Activated naive CD4-positive, alpha-beta T cell (primary cell): ENCODE measurements around the gene GOLGA7B.

Experiments
- DNase-seq, 4 experiments: peaks; one replicate each; lab custom pipeline; 2025; lab: John Stamatoyannopoulos, UW

Gene GOLGA7B

DNA sequence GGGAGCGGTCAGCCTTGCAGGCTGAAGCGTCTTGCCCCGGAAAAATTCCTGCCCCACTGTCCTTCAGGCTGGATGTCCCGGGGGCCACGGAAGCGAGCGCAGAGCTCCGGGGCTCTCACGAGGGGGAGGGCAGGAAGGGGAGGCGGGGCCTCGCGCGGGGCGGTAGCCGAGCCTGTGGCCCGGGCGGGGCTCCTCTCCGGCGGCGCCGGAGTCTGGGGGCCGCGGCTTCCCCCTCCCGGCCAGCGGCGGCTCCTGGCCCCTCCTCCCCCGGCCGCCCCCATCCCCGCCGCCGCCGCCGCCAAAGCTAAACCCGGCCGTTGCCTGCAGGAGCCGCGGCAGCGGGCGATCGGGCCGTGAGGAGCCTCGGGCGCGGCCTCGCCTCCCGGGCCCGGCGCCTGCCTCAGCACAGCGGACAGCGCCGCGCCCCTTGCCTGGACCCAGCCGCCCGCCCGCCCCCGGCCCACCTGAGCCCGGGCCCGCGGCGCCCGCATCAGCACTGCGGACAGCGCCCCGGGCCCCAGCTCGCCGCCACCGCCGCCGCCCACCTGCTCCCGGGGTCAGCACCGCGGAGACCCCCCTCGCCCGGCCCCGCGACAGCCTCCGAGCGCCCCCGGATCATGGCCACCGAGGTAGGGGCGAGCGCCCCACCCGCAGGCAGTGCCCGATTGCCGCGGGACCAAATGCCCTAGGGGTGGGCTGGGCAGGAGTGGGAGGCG, at the start of gene GOLGA7B:
Gene GOLGA7B (plus strand): TSS at position 157 of the 716 bp plus-strand sequence. CDS start 461 bp downstream, at position 618.
- DNase-seq: peak in 2 of 4 experiments; percentile 46 to 65

- no peak for DNase-seq
These were observed 49.2 kb upstream of the GOLGA7B start for GRCh38 chr10:97800474-97800873.

- DNase-seq: no peak
These were observed 48.2 kb upstream of the GOLGA7B start for GRCh38 chr10:97801422-97801821.

- no peak for DNase-seq
These were observed 44.4 kb upstream of the GOLGA7B start for GRCh38 chr10:97805096-97805884.

DNA sequence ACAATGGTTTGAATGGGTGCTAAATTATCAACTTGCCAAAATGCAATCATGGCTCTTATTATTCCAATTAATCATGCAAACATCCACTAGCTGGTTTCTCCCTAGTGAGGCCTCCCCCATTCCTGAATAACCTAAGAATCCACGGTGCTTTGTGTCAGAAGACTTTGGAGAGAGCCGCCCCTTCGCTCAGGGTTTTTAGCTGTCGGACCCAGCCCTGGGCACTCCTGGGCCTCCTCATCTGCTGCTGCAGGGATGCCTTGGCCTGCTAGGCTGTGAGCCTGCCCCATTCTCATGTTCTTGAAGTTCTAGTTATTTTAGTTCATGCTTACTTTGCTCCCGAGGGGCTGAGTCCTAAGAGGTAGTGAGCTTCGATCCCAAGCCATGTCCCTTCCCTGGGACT, 43.7 kb upstream of the GOLGA7B start:
- DNase-seq: no peak

DNA sequence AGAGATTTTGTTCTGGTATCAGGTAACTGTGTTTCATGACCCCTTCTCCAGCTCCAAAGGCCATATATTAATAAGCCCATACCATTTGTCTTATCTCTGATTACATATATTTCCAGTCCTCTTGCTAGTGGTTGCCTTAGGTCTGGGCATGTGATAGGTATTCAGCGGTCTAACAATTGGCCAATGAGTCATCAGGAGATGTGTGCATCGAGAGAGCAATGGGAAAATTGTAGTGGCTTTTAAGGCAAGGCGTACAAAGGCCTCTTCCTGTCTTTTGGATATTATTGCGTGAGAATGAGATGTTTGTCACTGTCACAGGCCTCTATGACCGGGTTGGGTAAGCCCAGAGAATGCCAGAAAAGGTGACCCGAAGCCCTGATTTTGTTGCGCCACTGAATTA, 39.2 kb upstream of the GOLGA7B start:
- DNase-seq: no peak

DNA sequence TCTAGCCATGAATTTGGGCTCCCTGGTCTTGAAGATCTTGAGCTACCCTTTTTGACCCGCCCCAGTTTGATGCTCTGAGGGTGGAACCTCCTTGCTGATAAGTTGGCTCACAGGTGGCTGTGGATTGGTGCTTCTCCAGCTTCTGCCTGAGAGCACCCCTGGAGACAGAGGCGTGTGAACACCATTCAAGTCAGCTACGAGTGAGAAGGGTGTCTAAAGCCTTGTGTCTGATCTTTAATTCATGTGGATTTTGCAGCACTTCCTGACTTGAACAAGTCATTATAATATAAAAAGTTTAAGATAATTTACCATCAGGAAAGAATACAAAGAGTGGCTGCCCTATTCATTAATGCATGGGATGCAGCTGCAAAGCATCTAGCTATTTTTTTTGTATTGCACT, 37.7 kb upstream of the GOLGA7B start:
- no peak for DNase-seq

GRCh38 chr10:97812696-97813095, 36.9 kb upstream of the GOLGA7B start:
- DNase-seq: no peak

DNA sequence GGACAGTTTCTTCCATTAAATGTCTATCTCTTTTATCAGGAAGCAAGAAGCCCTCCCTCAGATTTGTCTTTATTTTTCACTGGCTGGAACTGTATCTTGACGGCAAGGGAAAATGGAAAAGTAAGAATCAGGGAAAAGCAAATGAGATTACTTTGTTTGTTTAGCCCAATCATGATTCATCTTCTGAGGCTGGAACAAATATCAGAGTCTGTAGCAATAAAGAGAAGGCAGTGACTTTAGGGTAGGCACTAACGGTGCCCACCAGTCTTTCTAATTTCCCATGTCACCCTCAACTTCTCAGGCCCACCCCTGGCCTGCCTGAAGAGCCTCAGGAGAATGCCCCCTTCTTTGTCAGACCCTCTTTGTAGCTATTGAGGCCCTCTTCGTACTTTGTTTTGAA, 36.3 kb upstream of the GOLGA7B start:
- no peak for DNase-seq

GRCh38 chr10:97814996-97815395, 34.6 kb upstream of the GOLGA7B start:
- DNase-seq: no peak

DNA sequence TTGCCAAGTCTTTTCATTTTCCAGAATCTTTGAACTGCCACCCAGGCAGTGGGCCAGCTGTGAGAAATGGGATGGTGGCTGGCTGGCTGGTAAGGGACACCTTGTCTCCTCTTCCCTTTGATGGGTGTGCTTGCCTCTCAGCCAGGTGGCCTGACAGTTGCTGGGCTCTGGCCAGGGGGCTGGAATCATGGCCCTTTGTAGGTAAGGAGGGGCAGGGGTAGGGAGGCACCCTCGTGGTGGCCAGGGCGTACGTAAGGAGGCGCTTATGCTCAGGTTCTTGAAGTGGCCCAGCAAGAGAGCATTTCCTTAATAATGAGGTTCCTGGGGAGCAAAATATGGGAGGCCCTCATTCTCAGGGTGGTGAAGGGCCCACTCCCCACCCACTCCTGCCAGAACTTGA, 33.0 kb upstream of the GOLGA7B start:
- DNase-seq: no peak

GRCh38 chr10:97818572-97818971, 31.1 kb upstream of the GOLGA7B start:
- no peak for DNase-seq

GRCh38 chr10:97820096-97820704, 29.4 kb upstream of the GOLGA7B start:
- DNase-seq: no peak

DNA sequence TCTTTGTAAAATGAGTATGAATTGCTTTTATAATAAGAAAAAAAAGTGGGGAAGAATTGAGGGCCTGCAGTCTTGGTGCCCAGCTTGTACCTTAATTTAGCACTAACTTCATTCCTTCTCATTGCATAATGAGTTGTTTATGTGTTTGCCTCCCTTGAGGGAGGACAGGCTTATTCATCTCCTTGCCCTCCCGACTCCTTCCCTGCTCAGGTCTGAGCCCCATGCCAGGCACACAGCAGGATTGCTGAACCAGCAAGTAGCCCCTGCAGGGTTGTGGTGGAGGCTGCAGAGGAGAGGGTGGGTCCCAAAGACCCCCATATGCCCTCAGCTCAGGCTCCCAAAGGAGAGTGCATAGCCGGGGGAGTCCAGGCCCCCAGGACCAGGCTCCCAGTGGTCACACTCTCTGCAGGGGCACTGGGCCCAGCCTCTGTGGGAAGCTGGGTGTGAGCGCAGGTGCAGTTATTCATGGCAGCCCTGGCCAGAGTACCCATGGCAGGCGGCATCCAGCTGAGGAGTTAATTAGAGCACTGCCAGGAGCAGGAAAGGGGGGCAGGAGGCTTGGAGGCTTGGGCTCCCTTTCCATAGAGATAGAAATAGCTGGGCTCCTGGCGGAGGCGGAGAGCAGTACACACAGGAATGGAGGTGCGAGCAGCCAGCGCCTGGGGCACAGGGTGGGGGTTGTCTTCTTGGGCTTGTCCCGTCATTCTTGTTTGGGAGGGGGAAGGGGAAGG, 28.2 kb upstream of the GOLGA7B start:
- DNase-seq: no peak

DNA sequence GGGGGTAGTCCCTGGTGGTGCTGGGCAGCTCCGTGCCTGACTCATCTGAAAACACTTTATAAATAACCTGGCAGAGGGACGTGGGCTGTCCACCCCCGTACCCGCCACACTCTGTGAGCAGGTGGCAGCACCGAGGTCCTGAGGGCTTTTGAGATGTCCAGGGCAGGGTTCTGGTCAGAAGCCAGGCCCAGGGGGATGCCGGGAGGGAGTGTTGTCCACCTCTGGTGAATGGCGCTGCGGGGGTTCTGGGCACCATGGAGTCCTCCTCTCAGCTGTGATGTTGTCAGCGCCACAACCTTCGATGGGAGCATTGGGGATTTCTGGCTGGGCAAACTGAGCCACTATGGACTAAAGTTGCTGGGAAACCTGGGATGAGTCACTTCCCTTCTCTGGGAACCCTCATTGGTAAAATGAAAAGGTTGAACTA, 27.4 kb upstream of the GOLGA7B start:
- DNase-seq: no peak

DNA sequence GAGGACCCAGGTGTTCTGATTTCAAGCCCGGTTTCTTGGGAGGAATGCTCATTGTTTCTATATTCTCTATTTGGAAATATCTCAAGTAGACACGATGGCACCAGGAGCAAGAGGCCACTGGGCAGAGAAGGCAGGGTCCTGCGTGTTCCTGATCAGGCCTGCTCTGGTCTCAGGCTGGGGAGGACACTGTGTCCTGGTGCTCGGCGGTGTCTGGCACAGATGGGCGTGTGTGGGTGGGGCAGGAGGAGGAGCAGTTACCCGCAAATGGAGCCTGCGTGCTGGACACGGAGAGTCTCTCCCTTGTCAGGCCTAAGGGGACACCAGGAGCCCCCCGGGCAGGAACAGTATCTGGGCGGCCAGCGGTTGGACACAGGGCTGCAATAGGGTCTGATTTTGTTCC, 25.9 kb upstream of the GOLGA7B start:
- DNase-seq: no peak

- no peak for DNase-seq
These were observed 24.5 kb upstream of the GOLGA7B start for GRCh38 chr10:97825020-97825760.

DNA sequence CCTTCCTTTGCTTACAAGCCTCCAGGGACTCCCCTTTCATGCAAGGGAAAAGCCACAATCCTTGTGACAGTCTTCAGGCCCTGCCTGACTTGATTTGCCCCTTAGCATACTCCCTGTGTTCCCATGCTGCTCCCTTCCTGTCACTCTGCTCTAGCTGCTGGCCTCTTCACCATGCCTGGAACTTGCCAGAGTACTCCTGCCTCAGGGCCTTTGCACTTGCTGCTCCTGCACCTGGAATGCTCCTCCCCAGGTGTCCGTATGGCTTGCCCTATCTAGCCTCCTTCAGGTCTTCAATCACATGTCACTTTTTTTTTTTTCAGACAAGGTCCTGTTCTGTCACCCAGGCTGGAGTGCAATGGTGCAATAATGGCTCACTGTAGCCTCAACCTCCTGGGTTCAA, 22.8 kb upstream of the GOLGA7B start:
- no peak for DNase-seq

DNA sequence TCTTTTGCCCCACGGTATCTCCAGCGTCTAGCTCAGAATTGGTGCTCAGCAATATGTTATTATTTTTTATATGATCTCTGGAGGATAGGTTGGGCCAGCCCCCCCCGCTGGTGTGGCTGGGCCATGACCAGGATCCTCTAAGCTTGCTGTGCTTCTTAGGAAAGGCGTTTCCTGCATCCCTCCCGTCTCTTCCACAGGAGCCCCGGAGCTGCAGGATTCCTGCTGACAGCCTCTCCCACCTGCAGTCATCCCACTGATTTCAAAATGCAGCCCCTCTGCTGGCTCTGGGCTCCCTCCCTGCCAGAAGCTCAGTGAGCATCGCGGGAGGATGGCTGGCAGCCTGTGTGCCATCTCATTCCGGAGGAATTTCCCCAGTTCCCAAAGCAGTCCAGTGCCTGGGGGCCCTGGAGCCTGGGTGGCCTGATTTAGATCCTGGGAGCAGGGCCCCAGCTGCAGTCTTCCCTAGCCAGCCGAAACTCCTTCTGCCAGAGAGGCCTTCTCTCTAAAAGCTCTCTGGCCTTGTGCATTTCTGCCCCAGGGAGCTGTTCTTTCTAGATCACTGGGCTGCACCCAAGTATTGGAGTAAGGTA, 21.8 kb upstream of the GOLGA7B start:
- DNase-seq: no peak

DNA sequence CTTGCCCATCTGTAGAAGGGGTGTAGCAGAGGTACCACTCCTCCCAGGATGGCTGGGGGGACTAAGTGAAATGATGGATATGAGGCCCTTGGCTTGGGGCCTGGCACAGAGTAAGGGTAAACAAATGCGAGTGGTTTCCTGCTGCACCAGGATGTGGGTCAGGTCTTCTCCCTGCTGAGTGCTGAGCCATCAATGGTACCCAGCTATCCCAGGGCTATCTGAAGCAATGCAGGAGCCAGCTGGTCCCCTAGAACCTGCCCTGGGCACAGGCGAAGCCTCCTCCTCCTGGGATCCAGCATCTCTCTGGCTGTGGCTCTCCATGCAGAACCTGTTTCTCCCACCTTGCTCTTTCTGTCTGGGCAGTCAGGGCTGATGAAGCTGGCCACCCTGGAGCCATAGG, 20.9 kb upstream of the GOLGA7B start:
- DNase-seq: no peak

GRCh38 chr10:97830064-97830463, 19.6 kb upstream of the GOLGA7B start:
- no peak for DNase-seq
